ENCODE data around the gene LTK.

DNA sequence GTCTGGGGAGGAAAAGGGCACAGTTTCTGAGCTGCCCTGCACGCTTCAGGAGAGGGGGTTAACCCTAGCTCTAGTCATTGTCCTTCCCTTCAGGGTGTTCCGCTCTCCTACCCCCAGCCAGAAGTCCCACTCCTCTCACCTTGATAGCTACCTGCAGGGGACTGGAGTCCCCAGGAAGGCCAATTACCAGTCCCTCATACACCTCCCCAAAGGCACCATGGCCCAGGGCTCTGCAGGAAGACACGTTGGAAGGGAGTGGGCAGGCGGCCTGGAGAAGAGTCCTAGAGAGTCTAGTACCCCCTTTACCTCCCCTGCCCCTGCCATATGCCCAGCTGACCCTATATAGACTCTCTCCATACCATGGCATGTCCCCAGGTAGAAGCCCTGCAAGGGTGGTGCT is 7.9 kb downstream of the LTK start:
- TF ChIP-seq TAF1 (IDR thresholded peaks at IDR 0.05; ENCODE audit: low read depth, low read length) (no peak), POLR2A (IDR thresholded peaks at IDR 0.05; ENCODE audit: low read depth, low read length) (no peak), POLR2AphosphoS5 (IDR thresholded peaks at IDR 0.05; ENCODE audit: low read depth, low read length) (no peak)

Measured in GM12891 (cell line).